GM20000 (cell line): Measurements from ENCODE around the gene RMND1.
A peak's percentile ranks its signal among the peaks of the same experiment; 100 is the strongest.
"Not testable (repeated sequence)": the region's sequence is repeated elsewhere in the genome, so short reads cannot be mapped to it uniquely, and the experiment has no call there.

ENCODE experiments used
- DNase-seq: peaks from one replicate; pipeline ENCODE4 v3.0.0; 2012; ENCODE audit warnings: low spot score
- TF ChIP-seq, protein P1 (sequence below): IDR thresholded peaks from 2 replicates; pipeline ENCODE4 v1.5.1; 2012; ENCODE audit warnings: mild to moderate bottlenecking, control low read depth; ENCODE audit errors: extremely low read depth, missing control alignments

RMND1 gene

DNA sequence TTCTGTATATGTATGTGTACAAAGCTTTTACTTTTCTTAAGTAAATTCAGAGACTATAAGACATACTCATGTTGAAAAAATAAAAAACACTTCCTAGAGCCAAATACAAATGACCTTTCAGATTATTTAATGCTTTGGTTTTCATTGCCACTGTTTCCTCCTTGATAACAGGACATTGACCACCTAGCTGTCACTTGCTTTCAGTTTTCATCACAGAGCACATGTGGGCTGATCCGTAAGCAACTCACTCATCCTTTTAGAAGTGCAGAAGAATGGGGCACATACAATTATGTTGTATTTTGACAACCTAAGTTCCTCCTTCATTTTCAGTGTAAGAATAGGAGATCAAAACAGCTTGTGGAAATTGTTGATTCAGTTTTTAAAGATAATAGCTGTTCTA is 66.7 kb downstream of the RMND1 start:
- peak; percentile 34 for DNase-seq
- TF ChIP-seq, protein P1, sequence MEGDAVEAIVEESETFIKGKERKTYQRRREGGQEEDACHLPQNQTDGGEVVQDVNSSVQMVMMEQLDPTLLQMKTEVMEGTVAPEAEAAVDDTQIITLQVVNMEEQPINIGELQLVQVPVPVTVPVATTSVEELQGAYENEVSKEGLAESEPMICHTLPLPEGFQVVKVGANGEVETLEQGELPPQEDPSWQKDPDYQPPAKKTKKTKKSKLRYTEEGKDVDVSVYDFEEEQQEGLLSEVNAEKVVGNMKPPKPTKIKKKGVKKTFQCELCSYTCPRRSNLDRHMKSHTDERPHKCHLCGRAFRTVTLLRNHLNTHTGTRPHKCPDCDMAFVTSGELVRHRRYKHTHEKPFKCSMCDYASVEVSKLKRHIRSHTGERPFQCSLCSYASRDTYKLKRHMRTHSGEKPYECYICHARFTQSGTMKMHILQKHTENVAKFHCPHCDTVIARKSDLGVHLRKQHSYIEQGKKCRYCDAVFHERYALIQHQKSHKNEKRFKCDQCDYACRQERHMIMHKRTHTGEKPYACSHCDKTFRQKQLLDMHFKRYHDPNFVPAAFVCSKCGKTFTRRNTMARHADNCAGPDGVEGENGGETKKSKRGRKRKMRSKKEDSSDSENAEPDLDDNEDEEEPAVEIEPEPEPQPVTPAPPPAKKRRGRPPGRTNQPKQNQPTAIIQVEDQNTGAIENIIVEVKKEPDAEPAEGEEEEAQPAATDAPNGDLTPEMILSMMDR = no peak

DNA sequence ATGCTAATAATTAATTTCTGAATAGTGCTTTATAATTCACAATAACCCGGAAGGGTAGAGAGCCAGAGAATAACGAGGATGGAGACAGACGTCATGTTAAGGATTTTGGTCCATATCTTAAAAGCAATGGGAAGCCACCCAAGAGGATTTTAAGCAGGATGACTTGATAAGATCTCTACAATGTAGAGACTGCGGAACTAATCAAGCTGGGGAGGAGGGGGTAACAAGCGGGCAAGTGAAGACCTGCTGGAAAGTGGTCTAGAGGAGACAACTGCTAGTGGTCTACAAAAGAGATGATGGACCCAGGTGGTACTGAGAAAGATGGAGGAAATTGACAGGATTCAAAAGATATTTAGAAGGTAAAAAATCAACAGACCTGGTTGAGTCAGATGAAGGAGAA is 67.8 kb downstream of the RMND1 start:
- TF ChIP-seq, protein P1 = no peak
- DNase-seq = no peak

DNA sequence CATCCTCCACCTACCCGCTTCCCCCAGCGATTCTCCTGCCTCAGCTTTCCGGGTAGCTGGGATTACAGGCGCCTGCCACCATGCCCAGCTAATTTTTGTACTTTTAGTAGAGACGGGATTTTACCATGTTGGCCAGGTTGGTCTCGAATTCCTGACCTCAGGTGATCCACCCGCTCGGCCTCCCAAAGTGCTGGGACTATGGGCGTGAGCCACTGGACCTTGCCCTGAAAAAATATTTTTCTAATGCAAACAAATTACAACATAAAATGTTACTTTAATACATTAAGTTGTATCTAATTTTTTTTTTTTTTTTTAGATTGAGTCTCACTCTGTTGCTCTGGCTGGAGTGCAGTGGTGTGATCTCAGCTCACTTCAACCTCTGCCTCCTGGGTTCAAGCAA is 69.3 kb downstream of the RMND1 start:
- not testable (repeated sequence) for DNase-seq

DNA sequence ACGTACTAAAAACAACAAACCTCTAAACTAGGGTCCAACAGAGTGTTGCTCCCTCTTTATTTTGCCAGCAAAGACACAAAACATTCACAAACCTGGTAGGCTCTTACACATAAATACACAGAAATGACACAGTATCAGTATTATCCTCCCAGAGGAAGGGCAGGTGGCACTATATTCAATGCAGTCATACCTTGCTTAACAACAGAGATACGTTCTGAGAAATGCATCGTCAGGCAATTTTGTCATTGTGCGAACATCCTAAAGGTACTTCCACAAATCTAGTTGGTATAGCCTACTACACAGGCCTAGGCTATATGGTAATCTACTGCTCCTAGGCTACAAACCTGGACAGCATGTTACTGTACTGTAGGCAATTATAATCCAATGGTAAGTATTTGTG is 70.2 kb downstream of the RMND1 start:
- DNase-seq = no peak
- TF ChIP-seq, protein P1 = no peak

DNA sequence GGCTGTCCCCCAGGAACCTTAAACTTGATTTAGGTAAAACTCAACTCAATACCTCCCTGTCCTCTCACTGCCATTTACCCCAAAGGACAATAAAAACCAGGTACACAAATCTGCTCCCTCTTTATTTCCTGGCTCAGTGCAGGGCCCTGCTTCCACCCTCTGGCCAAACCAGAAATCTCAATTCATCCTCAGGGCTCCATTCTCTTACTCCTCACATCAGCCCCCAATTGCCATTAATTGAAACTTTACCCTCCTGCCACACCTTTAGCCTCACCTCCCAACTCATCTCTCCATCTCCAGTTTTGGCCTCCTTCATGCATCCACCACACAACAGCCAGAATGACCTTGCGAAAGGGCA is 71.1 kb downstream of the RMND1 start:
- TF ChIP-seq, protein P1 = no peak
- DNase-seq = no peak

DNA sequence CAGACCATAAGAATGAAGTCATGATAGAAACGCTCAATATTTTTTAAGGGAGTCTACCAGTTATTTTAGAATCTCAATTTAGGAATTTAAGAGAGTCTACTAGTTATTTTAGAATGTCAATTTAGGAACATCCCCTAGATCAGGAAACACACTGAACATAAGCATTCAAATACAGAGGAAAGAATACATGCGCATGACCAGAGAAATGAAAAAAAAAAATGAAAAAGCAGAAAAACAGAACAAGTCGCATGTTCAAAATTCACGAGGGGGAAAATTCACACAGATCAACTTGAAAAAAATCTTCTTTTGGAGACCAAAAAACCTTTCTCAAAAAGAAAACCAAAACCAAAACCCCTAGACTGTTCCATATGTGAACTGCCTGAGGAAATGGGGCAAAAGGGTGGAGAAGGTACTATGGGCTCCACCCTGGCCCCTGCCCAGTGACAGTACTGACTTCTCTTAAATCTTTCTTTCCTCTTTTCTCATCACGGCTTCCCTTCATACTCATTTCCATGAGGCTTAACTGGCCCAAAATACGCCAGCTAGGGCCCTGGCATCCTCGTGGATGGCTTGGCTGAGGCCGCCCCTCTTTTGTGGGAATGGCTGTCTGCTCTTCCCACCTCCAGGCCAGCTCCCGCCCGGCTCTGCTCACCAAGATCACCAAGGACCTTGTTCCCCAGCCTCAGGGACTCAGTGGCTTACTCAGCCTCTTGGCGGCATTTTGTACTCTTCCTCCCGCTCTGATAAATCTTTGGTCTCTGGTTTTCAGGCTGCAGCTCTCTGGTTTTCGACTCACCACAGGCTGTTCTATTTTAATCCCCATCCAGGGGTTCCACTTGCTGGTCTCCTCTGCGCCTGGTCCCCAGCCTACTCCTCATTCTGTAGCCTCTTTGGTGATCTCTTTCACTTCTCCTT is 71.7 kb downstream of the RMND1 start:
- peak; percentile 37 for DNase-seq
- TF ChIP-seq, protein P1 = no peak

DNA sequence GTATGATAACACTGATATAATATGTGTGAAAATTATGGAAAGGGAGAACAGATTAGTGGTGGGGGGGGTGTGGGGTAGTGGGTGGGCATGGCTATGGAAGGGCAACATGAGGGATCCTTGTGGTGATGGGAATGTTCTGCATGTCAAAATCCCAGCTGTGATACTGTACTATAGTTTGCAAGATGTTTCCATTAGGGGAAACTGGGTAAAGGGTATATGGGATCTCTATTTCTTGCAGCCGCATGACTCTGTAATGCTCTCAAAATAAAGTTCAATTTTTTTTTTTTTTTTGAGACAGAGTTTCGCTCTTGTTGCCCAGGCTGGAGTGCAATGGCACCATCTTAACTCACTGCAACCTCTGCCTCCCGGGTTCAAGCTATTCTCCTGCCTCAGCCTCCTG is 74.8 kb downstream of the RMND1 start:
- DNase-seq = no peak
- TF ChIP-seq, protein P1 = no peak

DNA sequence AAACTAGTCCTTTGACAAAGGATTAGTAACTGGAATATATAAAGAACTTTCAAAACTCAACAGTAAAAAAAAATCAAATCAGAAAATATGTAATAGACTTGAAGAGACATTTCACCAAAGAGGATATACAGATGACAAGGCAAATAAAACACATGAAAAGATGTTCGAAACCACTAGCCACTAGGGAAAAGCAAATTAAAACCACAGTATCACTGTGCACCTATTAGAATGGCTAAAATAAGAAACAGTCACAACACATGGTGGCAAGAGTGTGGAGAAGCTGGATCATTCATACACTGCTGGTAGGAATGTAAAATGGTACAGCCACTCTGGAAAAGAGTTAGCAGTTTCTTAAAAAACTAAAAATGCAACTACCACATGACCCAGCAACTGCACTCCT is 75.5 kb downstream of the RMND1 start:
- no peak for DNase-seq
- TF ChIP-seq, protein P1 = no peak
